Parathyroid adenoma (tissue), 2 donors: ENCODE measurements around the gene TTC28.

ENCODE experiments used
- H2AFZ ChIP-seq: fragments of 300-600 bp; sonication (generic); one replicate; pipeline ENCODE4 v1.7.0; 2017; ENCODE audit warnings: antibody characterized with exemption, mild to moderate bottlenecking
- H3K27ac ChIP-seq: fragments of 300-600 bp; sonication (generic); one replicate; pipeline ENCODE4 v1.7.0; 2017
- H3K27me3 ChIP-seq: fragments of 300-600 bp; sonication (generic); one replicate; pipeline ENCODE4 v1.7.0; 2017; ENCODE audit warnings: low read length; ENCODE audit not compliant: control insufficient read depth, insufficient read depth
- H3K36me3 ChIP-seq: fragments of 300-600 bp; sonication (generic); one replicate; pipeline ENCODE4 v1.7.0; 2017; ENCODE audit warnings: low read length; ENCODE audit not compliant: control insufficient read depth, insufficient read depth
- H3K4me1 ChIP-seq: fragments of 300-600 bp; sonication (generic); one replicate; pipeline ENCODE4 v1.7.0; 2017; ENCODE audit warnings: control low read depth
- H3K4me2 ChIP-seq: fragments of 300-600 bp; sonication (generic); one replicate; pipeline ENCODE4 v1.7.0; 2017; ENCODE audit warnings: low read length
- H3K4me3 ChIP-seq: fragments of 300-600 bp; sonication (generic); one replicate; pipeline ENCODE4 v1.7.0; 2017; ENCODE audit warnings: low read depth, low read length
- H3K79me2 ChIP-seq: fragments of 300-600 bp; sonication (generic); one replicate; pipeline ENCODE4 v1.7.0; 2017; ENCODE audit warnings: control low read depth
- H3K9ac ChIP-seq: fragments of 300-600 bp; sonication (generic); one replicate; pipeline ENCODE4 v1.7.0; 2017; ENCODE audit warnings: mild to moderate bottlenecking
- H3K9me3 ChIP-seq: fragments of 300-600 bp; sonication (generic); one replicate; pipeline ENCODE4 v1.7.0; 2017; ENCODE audit warnings: low read length; ENCODE audit not compliant: control insufficient read depth
- TF ChIP-seq, protein P1 (sequence below): fragments of 300-600 bp; sonication (generic); IDR thresholded peaks from one replicate; pipeline ENCODE4 v1.7.0; 2017; ENCODE audit warnings: antibody characterized with exemption, mild to moderate bottlenecking
- donor health status: primary hyperparathyroidism.

Gene TTC28

DNA sequence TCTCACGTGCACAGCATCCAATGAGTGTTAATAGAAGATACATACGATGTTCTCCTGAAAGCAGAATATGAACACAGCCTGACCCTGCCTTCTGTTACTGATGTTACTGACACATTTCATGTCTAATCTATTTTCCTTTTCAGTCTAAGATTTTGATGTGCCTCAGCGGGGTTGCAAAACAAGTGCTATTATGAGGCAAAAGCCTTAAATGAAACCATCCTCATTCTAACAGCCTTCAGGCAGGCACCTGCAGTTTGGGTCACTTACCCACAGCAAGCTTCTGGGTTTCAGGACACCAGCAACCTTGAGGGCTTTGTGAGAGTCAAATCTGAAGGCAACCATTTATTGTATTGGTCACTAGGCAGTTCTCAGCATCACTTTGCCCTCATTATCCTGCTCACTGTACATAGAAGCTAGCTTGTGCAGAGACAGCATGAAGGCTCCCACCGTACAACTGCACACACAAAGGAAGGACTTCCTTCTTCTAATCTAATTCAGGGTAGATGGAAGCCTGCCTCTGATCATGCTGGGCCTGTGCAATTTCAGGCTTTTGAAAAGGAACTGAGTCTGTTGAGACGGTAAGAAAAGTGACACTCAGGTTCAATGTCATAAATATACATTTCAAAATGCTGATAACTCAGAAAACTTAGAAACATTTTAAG, 577.4 kb downstream of the TTC28 start:
- no peaks in the 10 kb centered on the region for H3K79me2 ChIP-seq
- TF ChIP-seq, protein P1, sequence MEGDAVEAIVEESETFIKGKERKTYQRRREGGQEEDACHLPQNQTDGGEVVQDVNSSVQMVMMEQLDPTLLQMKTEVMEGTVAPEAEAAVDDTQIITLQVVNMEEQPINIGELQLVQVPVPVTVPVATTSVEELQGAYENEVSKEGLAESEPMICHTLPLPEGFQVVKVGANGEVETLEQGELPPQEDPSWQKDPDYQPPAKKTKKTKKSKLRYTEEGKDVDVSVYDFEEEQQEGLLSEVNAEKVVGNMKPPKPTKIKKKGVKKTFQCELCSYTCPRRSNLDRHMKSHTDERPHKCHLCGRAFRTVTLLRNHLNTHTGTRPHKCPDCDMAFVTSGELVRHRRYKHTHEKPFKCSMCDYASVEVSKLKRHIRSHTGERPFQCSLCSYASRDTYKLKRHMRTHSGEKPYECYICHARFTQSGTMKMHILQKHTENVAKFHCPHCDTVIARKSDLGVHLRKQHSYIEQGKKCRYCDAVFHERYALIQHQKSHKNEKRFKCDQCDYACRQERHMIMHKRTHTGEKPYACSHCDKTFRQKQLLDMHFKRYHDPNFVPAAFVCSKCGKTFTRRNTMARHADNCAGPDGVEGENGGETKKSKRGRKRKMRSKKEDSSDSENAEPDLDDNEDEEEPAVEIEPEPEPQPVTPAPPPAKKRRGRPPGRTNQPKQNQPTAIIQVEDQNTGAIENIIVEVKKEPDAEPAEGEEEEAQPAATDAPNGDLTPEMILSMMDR, result no peak
- H3K36me3 ChIP-seq, result no peaks in the 10 kb centered on the region
- no peak overlapping the region for H3K9ac ChIP-seq
- H3K9me3 ChIP-seq, result no peaks in the 10 kb centered on the region
- no peaks in the 10 kb centered on the region for H3K27me3 ChIP-seq
- peaks cover 9% of the 10 kb centered on the region for H3K4me1 ChIP-seq
- H3K27ac ChIP-seq, result peak overlapping the region; percentile 76
- peak overlapping the region; percentile 39 for H3K4me2 ChIP-seq
- H3K4me3 ChIP-seq, result no peak overlapping the region
- H2AFZ ChIP-seq, result no peak overlapping the region

DNA sequence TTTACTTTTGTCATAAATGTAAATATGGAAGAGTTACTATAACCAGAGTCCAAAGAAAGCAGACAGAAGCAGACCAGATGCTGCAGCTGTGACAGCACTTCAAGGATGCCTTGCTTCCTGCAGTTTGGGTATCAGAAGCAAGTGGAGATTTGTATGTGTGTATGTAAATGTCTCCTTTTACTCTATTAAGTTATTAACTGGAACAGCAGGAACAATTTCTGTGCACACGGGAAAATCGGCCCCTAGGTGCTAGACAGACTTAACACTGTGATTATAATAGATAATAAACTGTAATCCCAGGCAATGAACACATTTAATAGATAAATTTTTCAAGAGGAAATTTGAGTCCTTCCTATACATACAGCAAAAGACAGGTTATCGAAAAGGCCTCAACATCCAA, 582.0 kb downstream of the TTC28 start:
- no peak overlapping the region for H2AFZ ChIP-seq
- H3K4me1 ChIP-seq, result peaks cover 9% of the 10 kb centered on the region
- no peak overlapping the region for H3K9ac ChIP-seq
- H3K9me3 ChIP-seq, result no peaks in the 10 kb centered on the region
- no peaks in the 10 kb centered on the region for H3K27me3 ChIP-seq
- H3K79me2 ChIP-seq, result no peaks in the 10 kb centered on the region
- H3K4me2 ChIP-seq, result no peak overlapping the region
- H3K36me3 ChIP-seq, result no peaks in the 10 kb centered on the region
- TF ChIP-seq, protein P1, result no peak
- H3K27ac ChIP-seq, result no peak overlapping the region
- H3K4me3 ChIP-seq, result no peak overlapping the region

DNA sequence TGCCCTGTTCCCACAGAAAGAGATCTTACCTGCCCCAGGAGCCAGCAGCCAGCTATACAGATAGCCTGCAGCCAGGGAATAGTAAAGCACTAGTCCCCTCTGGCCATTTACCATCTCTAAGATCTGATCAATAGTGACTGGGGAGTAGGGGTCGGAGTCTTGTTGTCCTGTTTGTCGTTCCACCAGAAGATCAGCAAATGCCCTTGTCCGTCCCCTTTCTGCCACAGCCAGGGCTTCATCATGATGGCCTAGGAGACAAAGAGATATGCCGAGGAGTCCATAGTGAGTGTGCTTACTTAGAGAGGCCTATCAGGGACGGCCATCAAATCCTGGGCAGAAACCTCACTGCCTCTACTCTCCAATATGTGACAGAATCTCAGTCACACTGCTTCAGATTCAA, 583.5 kb downstream of the TTC28 start:
- TF ChIP-seq, protein P1, result no peak
- no peak overlapping the region for H3K27ac ChIP-seq
- no peak overlapping the region for H3K4me3 ChIP-seq
- H3K79me2 ChIP-seq, result no peaks in the 10 kb centered on the region
- no peak overlapping the region for H2AFZ ChIP-seq
- H3K9ac ChIP-seq, result no peak overlapping the region
- no peaks in the 10 kb centered on the region for H3K9me3 ChIP-seq
- H3K27me3 ChIP-seq, result no peaks in the 10 kb centered on the region
- H3K36me3 ChIP-seq, result no peaks in the 10 kb centered on the region
- H3K4me1 ChIP-seq, result peaks cover 2% of the 10 kb centered on the region
- H3K4me2 ChIP-seq, result no peak overlapping the region

DNA sequence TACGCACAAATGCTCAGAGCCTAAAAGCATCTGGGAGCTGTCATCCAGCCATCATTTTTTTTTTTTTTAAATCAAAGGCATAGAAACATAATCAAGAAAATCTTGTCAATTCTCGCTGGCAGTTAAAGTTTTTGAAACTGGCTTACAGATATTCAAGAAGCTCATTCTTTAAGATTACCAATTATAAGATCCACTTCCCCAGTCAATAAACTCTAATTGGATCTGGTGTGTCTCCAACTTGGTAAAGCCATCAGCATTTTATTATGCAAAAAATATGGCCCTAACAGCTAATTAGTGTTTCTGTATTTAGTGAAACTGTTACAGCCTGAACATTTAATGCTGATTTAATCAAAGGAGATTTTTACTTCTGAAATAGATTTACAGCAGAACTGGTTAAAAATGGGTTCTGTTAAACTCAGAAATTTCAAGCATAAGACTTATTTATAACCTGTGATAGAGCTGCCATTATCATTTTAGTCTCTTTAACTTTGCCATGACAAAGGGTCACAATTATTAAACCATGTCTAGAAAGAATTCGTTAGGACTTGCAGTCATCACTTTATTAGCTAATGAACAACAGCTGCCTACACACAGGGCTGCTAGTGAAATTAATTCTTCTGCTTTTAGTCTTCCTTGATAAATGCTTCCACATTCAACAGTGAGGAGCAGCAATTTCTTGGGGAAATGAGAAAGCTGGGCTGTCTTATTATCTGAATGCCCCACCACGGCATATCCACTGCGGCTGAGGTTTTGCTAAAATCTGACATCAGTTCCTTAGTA, 584.1 kb downstream of the TTC28 start:
- Histone ChIP-seq H3K27ac (no peak overlapping the region), H3K4me1 (no peaks in the 10 kb centered on the region), H3K4me3 (no peak overlapping the region), H3K79me2 (no peaks in the 10 kb centered on the region), H3K27me3 (no peaks in the 10 kb centered on the region), H3K9ac (no peak overlapping the region), H3K9me3 (no peaks in the 10 kb centered on the region), H2AFZ (no peak overlapping the region), H3K4me2 (no peak overlapping the region), H3K36me3 (no peaks in the 10 kb centered on the region)
- TF ChIP-seq, protein P1, result no peak
